Esophagus muscularis mucosa (tissue), 4 donors: Measurements from ENCODE around the gene NHSL1. TPM values are rescaled to one million over a fixed set of nuclear protein-coding genes. Genes with fewer than 3 reads are reported as not detected.

Source experiments
- DNase-seq: peaks from one replicate; pipeline ENCODE4 v3.0.0-alpha.2; 2017; ENCODE audit errors: extremely low spot score
- H3K27ac ChIP-seq, 4 donors: fragments of 200-600 bp; sonication (generic); replicated peaks in 1 of 4; 1 replicate in 3 of 4; 2 replicates in 1 of 4; pipeline ENCODE4 v1.5.1; 2016 to 2019; ENCODE audit warnings: mild to moderate bottlenecking in 1 of 4
- H3K27me3 ChIP-seq, 4 donors: fragments of 200-600 bp; sonication (generic); one replicate each; pipeline versions ENCODE4 v1.5.1 to v1.6.0; 2016 to 2019
- H3K36me3 ChIP-seq, 4 donors: fragments of 200-600 bp; sonication (generic); one replicate each; pipeline ENCODE4 v1.5.1; 2016 to 2019
- H3K4me1 ChIP-seq, 4 donors: fragments of 200-600 bp; sonication (generic); one replicate each; pipeline ENCODE4 v1.5.1; 2016 to 2019
- H3K4me3 ChIP-seq, 4 donors: fragments of 200-600 bp; sonication (generic); 1 replicate in 2 of 4; 2 replicates in 2 of 4; pipeline ENCODE4 v1.5.1; 2016 to 2019; ENCODE audit warnings: mild to moderate bottlenecking in 4 of 4, moderate library complexity in 1 of 4
- H3K9me3 ChIP-seq, 4 donors: fragments of 200-600 bp; sonication (generic); 1 replicate in 3 of 4; 2 replicates in 1 of 4; pipeline ENCODE4 v1.5.1; 2016 to 2019
- EP300 ChIP-seq: sonication (generic); formaldehyde crosslinking; IDR thresholded peaks from one replicate; pipeline ENCODE4 v1.6.1; 2017; ENCODE audit warnings: antibody characterized with exemption
- POLR2A ChIP-seq: fragments of 450-650 bp; IDR thresholded peaks from one replicate; pipeline ENCODE4 v1.6.1; 2017; ENCODE audit warnings: antibody characterized with exemption, moderate library complexity, mild to moderate bottlenecking, low read depth
- POLR2AphosphoS5 ChIP-seq, 2 donors: sonication (generic); formaldehyde crosslinking; IDR thresholded peaks; one replicate each; pipeline ENCODE4 v1.6.1; 2017; ENCODE audit warnings: antibody characterized with exemption in 2 of 2
- WGBS: methylation state at CpG from one replicate; pipeline ENCODE4 v1.1.5; 2018; 5-methylcytosine and 5-hydroxymethylcytosine counted together
- intact Hi-C: fragments of 100-400 bp; cut with DNase I; formaldehyde crosslinking; loops from one replicate; pipeline ENCODE4 v1.15.1; 2023
- total RNA-seq, 4 donors: library from RNA; depleted of rRNA; stranded (reverse); fragments of >200 nt; gene quantifications; one replicate each; pipeline versions ENCODE4 v1.1.0 to v1.2.1, GENCODE V29; 2016
- TF ChIP-seq, protein P1 (sequence below), 3 experiments: fragments of 200-600 bp in 2 of 3; fragments of 450-650 bp in 1 of 3; sonication (generic) in 2 of 3; IDR thresholded peaks; one replicate each; pipeline ENCODE4 v1.5.1; 2017 to 2019; ENCODE audit warnings: antibody characterized with exemption in 3 of 3, mild to moderate bottlenecking in 2 of 3, moderate library complexity in 1 of 3

The NHSL1 gene
- total RNA-seq, 4 donors from 2014 or later = 8.6 to 15.6 (median 11.7) TPM

DNA sequence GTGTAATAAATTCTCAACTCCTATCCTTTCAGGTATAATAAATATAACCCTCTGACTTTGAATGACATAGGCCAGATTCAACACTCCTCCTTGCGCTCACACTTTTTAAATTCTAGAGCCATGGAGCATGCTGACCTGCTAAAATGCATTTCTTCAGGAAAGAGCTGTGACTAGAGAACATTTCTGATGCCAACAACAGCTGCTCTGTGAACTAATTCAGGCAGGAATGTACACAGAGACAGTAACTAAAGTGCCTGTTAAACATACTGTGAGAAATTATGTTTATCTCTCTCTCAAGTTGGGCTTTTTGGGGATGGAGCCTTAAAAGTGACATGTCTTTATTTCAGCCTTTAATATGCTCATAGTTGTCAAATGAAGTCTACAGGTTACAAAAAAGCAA, 8.3 kb downstream of the NHSL1 start:
- H3K4me1 ChIP-seq = peaks cover 21 to 52% (median 45%) of the 10 kb centered on the region in 4 donors
- 63% methylated on average over 1 of the region's 1 CpG for WGBS
- H3K36me3 ChIP-seq = peaks cover 0 to 9% (median 0%) of the 10 kb centered on the region in 4 donors
- no peaks in the 10 kb centered on the region for H3K27me3 ChIP-seq
- no peak for DNase-seq
- H3K9me3 ChIP-seq = no peaks in the 10 kb centered on the region
- peak overlapping the region; percentile 69 to 79 (median 74) for H3K27ac ChIP-seq
- H3K4me3 ChIP-seq = no peak overlapping the region
- intact Hi-C loops = no loop called here
- TF ChIP-seq POLR2AphosphoS5 (IDR thresholded peaks at IDR 0.05) (peak in 1 of 2 donors; percentile 30), EP300 (no peak), POLR2A (no peak)
- TF ChIP-seq, protein P1, sequence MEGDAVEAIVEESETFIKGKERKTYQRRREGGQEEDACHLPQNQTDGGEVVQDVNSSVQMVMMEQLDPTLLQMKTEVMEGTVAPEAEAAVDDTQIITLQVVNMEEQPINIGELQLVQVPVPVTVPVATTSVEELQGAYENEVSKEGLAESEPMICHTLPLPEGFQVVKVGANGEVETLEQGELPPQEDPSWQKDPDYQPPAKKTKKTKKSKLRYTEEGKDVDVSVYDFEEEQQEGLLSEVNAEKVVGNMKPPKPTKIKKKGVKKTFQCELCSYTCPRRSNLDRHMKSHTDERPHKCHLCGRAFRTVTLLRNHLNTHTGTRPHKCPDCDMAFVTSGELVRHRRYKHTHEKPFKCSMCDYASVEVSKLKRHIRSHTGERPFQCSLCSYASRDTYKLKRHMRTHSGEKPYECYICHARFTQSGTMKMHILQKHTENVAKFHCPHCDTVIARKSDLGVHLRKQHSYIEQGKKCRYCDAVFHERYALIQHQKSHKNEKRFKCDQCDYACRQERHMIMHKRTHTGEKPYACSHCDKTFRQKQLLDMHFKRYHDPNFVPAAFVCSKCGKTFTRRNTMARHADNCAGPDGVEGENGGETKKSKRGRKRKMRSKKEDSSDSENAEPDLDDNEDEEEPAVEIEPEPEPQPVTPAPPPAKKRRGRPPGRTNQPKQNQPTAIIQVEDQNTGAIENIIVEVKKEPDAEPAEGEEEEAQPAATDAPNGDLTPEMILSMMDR (IDR thresholded peaks at IDR 0.05) = no peak

DNA sequence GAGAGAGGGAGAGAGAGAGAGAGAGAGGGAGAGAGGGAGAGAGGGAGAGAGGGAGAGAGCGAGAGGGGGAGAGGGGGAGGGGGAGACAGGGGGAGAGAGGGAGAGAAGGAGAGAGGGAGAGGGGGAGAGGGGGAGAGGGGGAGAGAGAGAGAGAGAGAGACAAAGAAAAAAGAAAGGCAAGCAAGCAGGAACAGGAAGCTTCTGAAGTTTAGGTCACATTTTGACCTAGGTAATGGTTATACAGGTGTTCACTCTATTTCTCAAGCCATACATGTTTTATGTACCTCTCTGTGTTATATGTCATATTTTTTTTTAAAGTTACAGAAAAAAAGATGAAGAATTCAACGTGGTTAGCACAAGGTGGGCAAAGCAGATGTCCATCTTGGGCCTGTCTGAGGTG, 9.4 kb downstream of the NHSL1 start:
- H3K36me3 ChIP-seq = peaks cover 0 to 2% (median 0%) of the 10 kb centered on the region in 4 donors
- peaks cover 31 to 64% (median 56%) of the 10 kb centered on the region in 4 donors for H3K4me1 ChIP-seq
- intact Hi-C loops = no loop called here
- no peak overlapping the region for H3K4me3 ChIP-seq
- peak overlapping the region; percentile 69 to 79 (median 74) for H3K27ac ChIP-seq
- 91% methylated on average over 2 of the region's 2 CpGs for WGBS
- no peak for DNase-seq
- no peaks in the 10 kb centered on the region for H3K27me3 ChIP-seq
- TF ChIP-seq, protein P1 (IDR thresholded peaks at IDR 0.05) = no peak
- TF ChIP-seq POLR2A (no peak), EP300 (no peak), POLR2AphosphoS5 (IDR thresholded peaks at IDR 0.05) (no peak)
- H3K9me3 ChIP-seq = no peaks in the 10 kb centered on the region

DNA sequence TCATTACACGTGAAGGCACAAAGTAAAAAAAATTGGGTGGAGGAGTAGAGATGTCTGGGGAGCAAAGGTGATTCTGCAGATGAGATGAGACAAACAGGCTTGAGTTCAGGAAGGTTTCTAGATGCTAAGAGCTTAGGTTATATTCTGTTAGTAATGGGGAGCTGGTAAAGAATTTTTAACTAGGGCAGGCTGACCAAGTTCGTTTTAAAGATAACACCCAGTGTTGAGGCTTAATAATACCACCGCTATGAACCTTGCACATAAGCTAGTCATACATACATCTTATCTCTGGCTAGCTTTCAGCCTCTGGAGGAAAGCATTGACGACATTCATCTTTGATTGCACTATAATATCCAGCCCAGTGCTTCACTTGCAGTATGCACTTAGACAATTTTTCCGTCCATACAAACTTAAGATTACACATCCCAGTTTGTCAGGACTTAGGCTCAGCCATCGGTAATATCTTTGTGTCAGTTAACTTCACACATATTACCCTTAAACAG, 12.1 kb downstream of the NHSL1 start:
- peaks cover 17 to 52% (median 44%) of the 10 kb centered on the region in 4 donors for H3K4me1 ChIP-seq
- WGBS = 85% methylated on average over 6 of the region's 6 CpGs
- H3K9me3 ChIP-seq = no peaks in the 10 kb centered on the region
- DNase-seq = no peak
- intact Hi-C loops = no loop called here
- no peaks in the 10 kb centered on the region for H3K36me3 ChIP-seq
- TF ChIP-seq, protein P1 (IDR thresholded peaks at IDR 0.05) = no peak
- TF ChIP-seq EP300 (no peak), POLR2AphosphoS5 (IDR thresholded peaks at IDR 0.05) (no peak), POLR2A (no peak)
- no peaks in the 10 kb centered on the region for H3K27me3 ChIP-seq
- H3K27ac ChIP-seq = peak overlapping the region in 3 of 4 donors; percentile 48 to 62 (median 60)
- H3K4me3 ChIP-seq = no peak overlapping the region

DNA sequence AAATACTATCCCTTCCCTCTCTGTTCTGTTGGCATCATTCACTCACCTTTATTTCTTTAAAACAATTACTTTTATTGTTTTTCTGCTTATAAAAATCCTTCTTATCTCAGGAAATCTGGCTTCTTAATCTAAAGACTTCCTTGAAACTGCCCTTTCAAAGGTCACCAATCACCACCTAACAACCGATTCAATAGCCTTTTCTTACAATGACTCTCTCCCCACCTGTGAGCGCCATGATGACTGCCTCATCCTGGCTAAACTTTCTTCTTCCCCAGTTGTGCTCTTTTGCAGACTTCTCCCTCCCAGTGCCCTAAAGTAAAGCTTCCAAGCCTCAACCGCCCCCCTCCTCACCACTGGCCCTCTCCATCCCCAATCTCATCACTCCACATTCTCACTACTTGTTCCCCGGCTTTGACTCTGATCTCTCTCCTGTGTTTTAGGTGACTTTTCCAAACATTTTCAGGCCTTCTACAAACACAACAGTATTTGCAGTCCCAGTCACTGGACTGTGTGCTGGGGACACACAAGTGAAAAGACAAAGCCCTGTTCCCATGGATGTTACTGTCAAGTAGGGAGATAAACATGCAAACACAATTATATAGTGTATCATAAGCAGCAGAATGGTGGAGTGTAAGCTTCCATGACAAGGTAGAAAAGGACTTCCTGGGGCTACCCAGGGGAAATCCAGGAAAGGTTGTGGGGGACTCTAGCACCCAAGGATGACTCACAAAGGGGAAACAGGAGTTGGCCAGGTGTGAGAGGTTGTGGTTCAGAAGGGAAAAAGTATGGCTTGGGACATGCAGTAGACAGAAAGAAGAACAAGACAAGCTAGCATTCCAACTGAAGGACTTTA, 12.8 kb downstream of the NHSL1 start:
- intact Hi-C loops = no loop called here
- no peaks in the 10 kb centered on the region for H3K36me3 ChIP-seq
- H3K27ac ChIP-seq = peak overlapping the region; percentile 48 to 62 (median 59)
- no peaks in the 10 kb centered on the region for H3K9me3 ChIP-seq
- no peaks in the 10 kb centered on the region for H3K27me3 ChIP-seq
- DNase-seq = no peak
- no peak overlapping the region for H3K4me3 ChIP-seq
- WGBS = 93% methylated on average over 4 of the region's 4 CpGs
- H3K4me1 ChIP-seq = peaks cover 14 to 45% (median 38%) of the 10 kb centered on the region in 4 donors
- TF ChIP-seq EP300 (no peak), POLR2AphosphoS5 (IDR thresholded peaks at IDR 0.05) (no peak), POLR2A (no peak)
- TF ChIP-seq, protein P1 (IDR thresholded peaks at IDR 0.05) = no peak
